Measurements from ENCODE around the gene STK32C. TPM values are rescaled to one million over a fixed set of nuclear protein-coding genes. Genes with fewer than 3 reads are reported as not detected.

STK32C gene
- total RNA-seq, 1 experiment from 2014 or later, result 20.7 TPM

DNA sequence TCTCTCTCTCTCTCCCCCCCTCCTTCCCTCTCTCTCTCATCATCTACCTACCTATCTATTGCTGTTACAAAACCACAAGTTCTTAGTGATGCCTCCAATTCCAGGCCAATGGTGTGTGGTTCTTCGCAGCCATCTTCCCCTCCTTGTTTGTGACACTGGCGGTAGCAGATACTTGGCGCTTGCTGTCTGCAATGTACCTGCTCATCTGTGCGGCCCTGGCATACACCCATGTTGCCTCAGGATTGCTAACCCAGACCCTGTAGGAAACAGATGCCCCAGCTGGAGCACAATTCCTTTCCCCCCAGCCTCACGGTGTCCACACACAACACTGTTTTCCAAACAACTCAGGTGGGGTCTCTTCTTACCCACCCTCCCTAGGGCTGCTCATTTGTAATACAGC lies 134.6 kb downstream of the STK32C start:
- no TSS peak for BruUV-seq (replicated peaks)
- Mint-ChIP-seq H3K4me1 (ENCODE audit: insufficient read depth, unreplicated experiment) (no peaks in the 10 kb centered on the region), H3K27ac (ENCODE audit: low read depth, unreplicated experiment) (no peak overlapping the region), H3K36me3 (ENCODE audit: insufficient read depth, unreplicated experiment) (no peaks in the 10 kb centered on the region), H3K27me3 (ENCODE audit: insufficient read depth, unreplicated experiment) (peaks cover 45% of the 10 kb centered on the region), H3K9me3 (ENCODE audit: unreplicated experiment) (peaks cover 7% of the 10 kb centered on the region), H3K4me3 (ENCODE audit: unreplicated experiment) (no peak overlapping the region)
- TF ChIP-seq, protein P1, sequence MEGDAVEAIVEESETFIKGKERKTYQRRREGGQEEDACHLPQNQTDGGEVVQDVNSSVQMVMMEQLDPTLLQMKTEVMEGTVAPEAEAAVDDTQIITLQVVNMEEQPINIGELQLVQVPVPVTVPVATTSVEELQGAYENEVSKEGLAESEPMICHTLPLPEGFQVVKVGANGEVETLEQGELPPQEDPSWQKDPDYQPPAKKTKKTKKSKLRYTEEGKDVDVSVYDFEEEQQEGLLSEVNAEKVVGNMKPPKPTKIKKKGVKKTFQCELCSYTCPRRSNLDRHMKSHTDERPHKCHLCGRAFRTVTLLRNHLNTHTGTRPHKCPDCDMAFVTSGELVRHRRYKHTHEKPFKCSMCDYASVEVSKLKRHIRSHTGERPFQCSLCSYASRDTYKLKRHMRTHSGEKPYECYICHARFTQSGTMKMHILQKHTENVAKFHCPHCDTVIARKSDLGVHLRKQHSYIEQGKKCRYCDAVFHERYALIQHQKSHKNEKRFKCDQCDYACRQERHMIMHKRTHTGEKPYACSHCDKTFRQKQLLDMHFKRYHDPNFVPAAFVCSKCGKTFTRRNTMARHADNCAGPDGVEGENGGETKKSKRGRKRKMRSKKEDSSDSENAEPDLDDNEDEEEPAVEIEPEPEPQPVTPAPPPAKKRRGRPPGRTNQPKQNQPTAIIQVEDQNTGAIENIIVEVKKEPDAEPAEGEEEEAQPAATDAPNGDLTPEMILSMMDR (IDR thresholded peaks at IDR 0.05; ENCODE audit: unreplicated experiment), result no peak
- intact Hi-C loops (cut with micrococcal nuclease), result no loop called here
- POLR2A ChIA-PET, result no interaction called here
- CTCF ChIA-PET, result interaction anchor here (0.6 kb wide), 1 partner anchor 43 kb away, joined by 3 read pairs; no protein-coding TSS in a partner anchor
- DNase-seq (ENCODE audit: unreplicated experiment), result no peak

DNA sequence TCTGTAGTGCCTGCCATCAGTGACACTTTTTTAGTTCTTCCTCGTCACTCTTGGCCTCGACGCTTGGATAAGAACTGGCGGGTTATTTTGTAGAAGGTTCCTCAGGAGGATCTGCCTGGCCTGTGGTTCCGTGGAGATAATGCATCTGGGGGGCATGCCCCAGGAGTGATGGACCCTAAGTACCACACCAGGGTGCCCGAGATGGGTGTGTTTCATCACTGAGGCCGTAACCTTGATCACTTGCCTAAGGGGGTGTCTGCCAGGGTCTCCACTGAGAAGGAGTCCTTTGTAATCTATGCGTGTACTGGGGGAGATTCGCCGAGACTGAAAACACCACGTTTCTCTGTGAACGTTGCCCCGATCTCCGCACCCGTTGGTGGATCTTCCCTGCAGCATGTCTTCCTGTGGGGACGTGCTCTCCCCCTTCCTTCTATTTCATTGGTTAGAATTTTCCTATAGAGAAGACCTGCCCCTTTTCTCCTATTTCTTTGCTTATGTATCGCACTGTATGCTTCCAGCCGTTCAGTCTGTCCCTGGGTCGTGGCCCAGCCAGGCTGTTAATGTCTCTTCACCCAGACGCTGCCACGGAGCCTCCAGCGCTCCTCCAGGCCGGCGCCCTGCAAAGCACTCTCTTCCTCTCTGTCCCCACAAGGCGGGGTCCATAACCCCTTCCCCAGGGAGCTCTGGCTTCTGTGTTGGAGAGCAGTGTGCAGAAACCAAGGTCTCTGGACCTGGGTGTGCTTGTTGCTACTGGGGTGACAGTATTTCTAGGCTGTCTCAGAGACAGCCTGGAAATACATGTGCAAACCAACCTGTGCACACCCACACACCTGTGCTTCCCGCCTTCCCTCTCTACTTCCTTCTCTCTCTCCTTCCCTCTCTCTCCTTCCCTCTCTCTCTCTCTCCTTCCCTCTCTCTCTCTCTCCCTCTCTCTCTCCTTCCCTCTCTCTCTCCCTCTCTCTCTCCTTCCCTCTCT lies 135.4 kb downstream of the STK32C start:
- CTCF ChIA-PET, result interaction anchor here (0.6 kb wide), 1 partner anchor 289 kb away, joined by 3 read pairs; no protein-coding TSS in a partner anchor
- intact Hi-C loops (cut with micrococcal nuclease), result no loop called here
- no peak overlapping the region for H3K27ac Mint-ChIP-seq (ENCODE audit: low read depth, unreplicated experiment)
- no peak for DNase-seq (ENCODE audit: unreplicated experiment)
- POLR2A ChIA-PET, result no interaction called here
- no peak overlapping the region for H3K4me3 Mint-ChIP-seq (ENCODE audit: unreplicated experiment)
- peaks cover 39% of the 10 kb centered on the region for H3K27me3 Mint-ChIP-seq (ENCODE audit: insufficient read depth, unreplicated experiment)
- no peaks in the 10 kb centered on the region for H3K4me1 Mint-ChIP-seq (ENCODE audit: insufficient read depth, unreplicated experiment)
- no TSS peak for BruUV-seq (replicated peaks)
- TF ChIP-seq, protein P1 (IDR thresholded peaks at IDR 0.05; ENCODE audit: unreplicated experiment), result no peak
- H3K9me3 Mint-ChIP-seq (ENCODE audit: unreplicated experiment), result peaks cover 7% of the 10 kb centered on the region
- no peaks in the 10 kb centered on the region for H3K36me3 Mint-ChIP-seq (ENCODE audit: insufficient read depth, unreplicated experiment)

DNA sequence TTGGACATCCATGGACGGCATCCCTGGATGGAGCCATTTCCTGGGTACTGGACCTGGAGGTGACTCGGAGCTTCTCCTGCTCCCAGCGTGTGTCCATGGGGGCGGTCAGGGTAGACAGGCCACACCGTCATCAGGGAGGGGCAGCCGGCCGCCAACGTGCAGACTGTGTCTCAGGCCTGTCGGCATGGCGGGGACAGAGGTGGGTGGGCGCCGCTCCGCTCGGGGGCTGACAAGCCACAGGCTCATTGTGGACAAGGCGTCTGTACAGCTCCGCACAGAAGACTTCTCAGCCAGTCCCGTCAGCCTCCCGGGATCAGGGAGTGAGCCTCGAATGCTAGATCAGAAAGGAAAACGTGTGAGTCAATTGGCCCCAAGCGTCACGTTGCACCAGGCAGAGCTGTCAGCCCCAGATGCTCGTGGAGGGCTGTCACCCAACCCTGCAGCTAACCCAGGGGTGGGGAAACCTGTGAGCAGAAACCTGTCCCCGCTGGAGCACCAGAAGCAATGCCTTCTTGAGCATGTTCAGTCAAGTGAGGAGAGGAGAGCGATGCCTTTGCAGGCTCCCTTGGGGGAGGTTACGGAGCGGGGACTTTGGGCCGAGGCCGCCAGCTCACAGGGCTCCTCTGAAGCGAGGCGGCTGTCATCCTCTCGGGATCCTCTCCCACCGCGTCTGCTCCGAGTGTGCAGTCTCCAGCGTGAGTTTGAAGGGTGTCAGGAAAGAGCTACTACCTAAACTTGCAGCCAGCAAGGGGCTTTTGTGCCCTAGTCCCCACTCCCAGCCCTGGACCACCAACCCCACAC lies 137.0 kb downstream of the STK32C start:
- H3K9me3 Mint-ChIP-seq (ENCODE audit: unreplicated experiment), result peaks cover 7% of the 10 kb centered on the region
- H3K27ac Mint-ChIP-seq (ENCODE audit: low read depth, unreplicated experiment), result no peak overlapping the region
- peaks cover 26% of the 10 kb centered on the region for H3K27me3 Mint-ChIP-seq (ENCODE audit: insufficient read depth, unreplicated experiment)

More for the DNA sequence above, 137.0 kb downstream of the STK32C start:
- no peaks in the 10 kb centered on the region for H3K4me1 Mint-ChIP-seq (ENCODE audit: insufficient read depth, unreplicated experiment)
- TF ChIP-seq, protein P1 (IDR thresholded peaks at IDR 0.05; ENCODE audit: unreplicated experiment), result no peak
- ChIA-PET POLR2A (no interaction called here), CTCF (no interaction called here)
- no peak overlapping the region for H3K4me3 Mint-ChIP-seq (ENCODE audit: unreplicated experiment)
- no peak for DNase-seq (ENCODE audit: unreplicated experiment)
- BruUV-seq (replicated peaks), result no TSS peak
- no peaks in the 10 kb centered on the region for H3K36me3 Mint-ChIP-seq (ENCODE audit: insufficient read depth, unreplicated experiment)
- intact Hi-C loops (cut with micrococcal nuclease), result no loop called here
